Suprapubic skin (tissue), 4 donors: ENCODE results near the gene GZMM.

Source experiments
- EP300 ChIP-seq: sonication (generic); formaldehyde crosslinking; IDR thresholded peaks from one replicate; pipeline ENCODE4 v1.6.1; 2017; ENCODE audit warnings: antibody characterized with exemption
- POLR2A ChIP-seq, 2 donors: fragments of 450-650 bp; IDR thresholded peaks; one replicate each; pipeline ENCODE4 v1.6.1; 2017; ENCODE audit warnings: antibody characterized with exemption in 2 of 2, mild to moderate bottlenecking in 2 of 2, moderate library complexity in 2 of 2
- POLR2AphosphoS5 ChIP-seq, 3 donors: sonication (generic); formaldehyde crosslinking; IDR thresholded peaks; one replicate each; pipeline ENCODE4 v1.6.1; 2017; ENCODE audit warnings: antibody characterized with exemption in 3 of 3
- TF ChIP-seq, protein P1 (sequence below), 2 donors: fragments of 200-600 bp in 1 of 2; fragments of 450-650 bp in 1 of 2; sonication (generic) in 1 of 2; IDR thresholded peaks; one replicate each; pipeline ENCODE4 v1.5.1; 2016 to 2019; ENCODE audit warnings: antibody characterized with exemption in 2 of 2, mild to moderate bottlenecking in 1 of 2, moderate library complexity in 1 of 2

GRCh38 chr19:585551-586110, 41.8 kb downstream of the GZMM start:
- TF ChIP-seq POLR2A (IDR thresholded peaks at IDR 0.05) (no peak), EP300 (no peak), POLR2AphosphoS5 (IDR thresholded peaks at IDR 0.05) (no peak)
- TF ChIP-seq, protein P1, sequence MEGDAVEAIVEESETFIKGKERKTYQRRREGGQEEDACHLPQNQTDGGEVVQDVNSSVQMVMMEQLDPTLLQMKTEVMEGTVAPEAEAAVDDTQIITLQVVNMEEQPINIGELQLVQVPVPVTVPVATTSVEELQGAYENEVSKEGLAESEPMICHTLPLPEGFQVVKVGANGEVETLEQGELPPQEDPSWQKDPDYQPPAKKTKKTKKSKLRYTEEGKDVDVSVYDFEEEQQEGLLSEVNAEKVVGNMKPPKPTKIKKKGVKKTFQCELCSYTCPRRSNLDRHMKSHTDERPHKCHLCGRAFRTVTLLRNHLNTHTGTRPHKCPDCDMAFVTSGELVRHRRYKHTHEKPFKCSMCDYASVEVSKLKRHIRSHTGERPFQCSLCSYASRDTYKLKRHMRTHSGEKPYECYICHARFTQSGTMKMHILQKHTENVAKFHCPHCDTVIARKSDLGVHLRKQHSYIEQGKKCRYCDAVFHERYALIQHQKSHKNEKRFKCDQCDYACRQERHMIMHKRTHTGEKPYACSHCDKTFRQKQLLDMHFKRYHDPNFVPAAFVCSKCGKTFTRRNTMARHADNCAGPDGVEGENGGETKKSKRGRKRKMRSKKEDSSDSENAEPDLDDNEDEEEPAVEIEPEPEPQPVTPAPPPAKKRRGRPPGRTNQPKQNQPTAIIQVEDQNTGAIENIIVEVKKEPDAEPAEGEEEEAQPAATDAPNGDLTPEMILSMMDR (IDR thresholded peaks at IDR 0.05) = no peak
